HL-60 (cell line): ENCODE measurements around the gene TRIM17.

Experiments used
- DNase-seq, 2 experiments: peaks; one replicate each; pipeline ENCODE4 v3.0.0-alpha.2; 2010 to 2020; ENCODE audit warnings: low read depth in 1 of 2, low spot score in 1 of 2
- H3K27ac ChIP-seq: fragments of 250-450 bp; sonication (Bioruptor Pico); replicated peaks from 2 replicates; pipeline ENCODE4 v1.5.1; 2020; ENCODE audit warnings: mild to moderate bottlenecking, moderate library complexity
- H3K27me3 ChIP-seq: fragments of 250-450 bp; sonication (Bioruptor Pico); 2 replicates; pipeline ENCODE4 v1.5.1; 2021; ENCODE audit warnings: mild to moderate bottlenecking, moderate library complexity; ENCODE audit not compliant: insufficient read depth, poor library complexity, severe bottlenecking
- H3K4me3 ChIP-seq: replicated peaks from 2 replicates; pipeline ENCODE4 v1.5.1; 2011; ENCODE audit warnings: mild to moderate bottlenecking, control low read depth, low read length; ENCODE audit not compliant: insufficient read depth
- GABPA ChIP-seq: IDR thresholded peaks from 2 replicates; pipeline ENCODE4 v1.6.1; 2012; ENCODE audit warnings: low read depth
- POLR2AphosphoS5 ChIP-seq: IDR thresholded peaks from 2 replicates; pipeline ENCODE4 v1.6.1; 2012; ENCODE audit warnings: low read depth
- REST ChIP-seq: IDR thresholded peaks from 2 replicates; pipeline ENCODE4 v1.6.1; 2012; ENCODE audit warnings: low read depth; ENCODE audit not compliant: insufficient replicate concordance
- SPI1 ChIP-seq: IDR thresholded peaks from 2 replicates; pipeline ENCODE4 v1.6.1; 2012; ENCODE audit warnings: low read depth, mild to moderate bottlenecking, borderline replicate concordance
- TF ChIP-seq, protein P1 (sequence below): IDR thresholded peaks from one replicate; pipeline ENCODE4 v1.5.1; 2011; ENCODE audit warnings: low read length, control low read depth, inconsistent platforms; ENCODE audit not compliant: insufficient read depth

The TRIM17 gene

GRCh38 chr1:228440761-228441500, 24.3 kb upstream of the TRIM17 start:
- H3K4me3 ChIP-seq: no peak overlapping the region
- no peak overlapping the region for H3K27ac ChIP-seq
- TF ChIP-seq, protein P1, sequence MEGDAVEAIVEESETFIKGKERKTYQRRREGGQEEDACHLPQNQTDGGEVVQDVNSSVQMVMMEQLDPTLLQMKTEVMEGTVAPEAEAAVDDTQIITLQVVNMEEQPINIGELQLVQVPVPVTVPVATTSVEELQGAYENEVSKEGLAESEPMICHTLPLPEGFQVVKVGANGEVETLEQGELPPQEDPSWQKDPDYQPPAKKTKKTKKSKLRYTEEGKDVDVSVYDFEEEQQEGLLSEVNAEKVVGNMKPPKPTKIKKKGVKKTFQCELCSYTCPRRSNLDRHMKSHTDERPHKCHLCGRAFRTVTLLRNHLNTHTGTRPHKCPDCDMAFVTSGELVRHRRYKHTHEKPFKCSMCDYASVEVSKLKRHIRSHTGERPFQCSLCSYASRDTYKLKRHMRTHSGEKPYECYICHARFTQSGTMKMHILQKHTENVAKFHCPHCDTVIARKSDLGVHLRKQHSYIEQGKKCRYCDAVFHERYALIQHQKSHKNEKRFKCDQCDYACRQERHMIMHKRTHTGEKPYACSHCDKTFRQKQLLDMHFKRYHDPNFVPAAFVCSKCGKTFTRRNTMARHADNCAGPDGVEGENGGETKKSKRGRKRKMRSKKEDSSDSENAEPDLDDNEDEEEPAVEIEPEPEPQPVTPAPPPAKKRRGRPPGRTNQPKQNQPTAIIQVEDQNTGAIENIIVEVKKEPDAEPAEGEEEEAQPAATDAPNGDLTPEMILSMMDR: no peak
- TF ChIP-seq SPI1 (no peak), GABPA (no peak), POLR2AphosphoS5 (no peak)
- peaks cover 24% of the 10 kb centered on the region for H3K27me3 ChIP-seq
- no peak for DNase-seq

GRCh38 chr1:228438266-228438665, 21.6 kb upstream of the TRIM17 start:
- H3K4me3 ChIP-seq: no peak overlapping the region

DNA sequence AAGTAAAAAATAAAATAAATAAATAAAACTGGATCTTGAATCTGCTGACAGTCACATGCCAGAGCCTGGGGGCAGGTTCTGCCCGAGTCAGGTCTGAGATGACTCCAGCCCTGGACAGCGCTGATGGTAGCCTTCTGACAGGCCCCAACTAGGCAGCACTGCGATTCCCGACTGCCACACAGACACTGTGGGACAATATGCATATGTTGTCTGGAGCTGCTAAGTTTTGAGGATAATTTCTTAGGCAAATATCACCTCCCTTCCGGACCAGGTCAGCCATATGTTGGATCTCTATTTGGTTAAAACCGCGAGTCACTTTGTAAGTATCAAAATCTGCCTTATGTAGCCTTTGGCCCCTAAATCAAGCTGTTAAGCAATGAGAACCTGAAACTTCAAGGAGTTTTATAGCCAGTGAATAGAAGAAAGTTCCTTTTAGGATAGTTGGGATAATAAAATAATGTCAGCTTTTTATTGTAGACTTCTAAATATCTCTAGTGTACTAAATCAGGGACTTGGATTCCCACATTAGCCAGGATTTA, 20.8 kb upstream of the TRIM17 start:
- no peak for DNase-seq
- no peak overlapping the region for H3K4me3 ChIP-seq
- peaks cover 16% of the 10 kb centered on the region for H3K27me3 ChIP-seq
- H3K27ac ChIP-seq: no peak overlapping the region
- TF ChIP-seq SPI1 (no peak), POLR2AphosphoS5 (no peak), REST (no peak), GABPA (no peak)
- TF ChIP-seq, protein P1: no peak

More at GRCh38 chr1:228438266-228438665, 21.6 kb upstream of the TRIM17 start:
- Histone ChIP-seq H3K27me3 (peaks cover 14% of the 10 kb centered on the region), H3K27ac (no peak overlapping the region)
- DNase-seq: no peak
- TF ChIP-seq REST (no peak), GABPA (no peak), SPI1 (no peak), POLR2AphosphoS5 (no peak)
- TF ChIP-seq, protein P1: no peak
